HCT116 (cell line): ENCODE results near the gene TJP2. TPM values are rescaled to one million over a fixed set of nuclear protein-coding genes. Genes with fewer than 3 reads are reported as not detected.

Experiments
- ATAC-seq: fragments of 200-7000 bp; cut with Tn5 transposase; 2 replicates; pipeline ENCODE4 v1.9.1; 2020; ENCODE audit warnings: mild to moderate bottlenecking, moderate library complexity
- BruUV-seq: library from RNA; stranded (reverse); fragments of 400-500 nt; replicated peaks from 2 replicates; lab custom pipeline; 2021; lab: Mats Ljungman, UMichigan
- CTCF ChIA-PET: fragments of 300-600 bp; sonication (Branson Sonifier 250); formaldehyde crosslinking; loops from one replicate; lab custom pipeline; 2021; ENCODE audit warnings: antibody characterized with exemption; lab: Charles Lee
- POLR2A ChIA-PET: fragments of 300-600, 350-600 bp; sonication (Branson Sonifier 250); formaldehyde crosslinking; loops from one replicate; lab custom pipeline; 2021; ENCODE audit warnings: antibody characterized with exemption; lab: Charles Lee
- RAD21 ChIA-PET, 2 experiments: fragments of 300-600 bp; sonication (Branson Sonifier 250); formaldehyde crosslinking; loops; one replicate each; lab custom pipeline; 2023; ENCODE audit warnings: low total read pairs in 2 of 2; ENCODE audit not compliant: uncharacterized antibody in 2 of 2, unreplicated experiment in 2 of 2, low non-redundant PET in 1 of 2; lab: Charles Lee
- DNase-seq: peaks from one replicate; pipeline ENCODE4 v3.0.0-alpha.2; 2010; ENCODE audit warnings: low read depth, low spot score
- H2AFZ ChIP-seq: fragments of 200-600 bp; shearing (Covaris generic), sonication (generic); 2 replicates; pipeline ENCODE4 v1.6.1; 2017; ENCODE audit warnings: low read depth, mixed run types, mixed read lengths, antibody characterized with exemption, low read length; ENCODE audit not compliant: poor library complexity, severe bottlenecking
- H3K27ac ChIP-seq: 2 replicates; pipeline ENCODE4 v1.5.1; 2012; ENCODE audit warnings: low read depth, low read length
- H3K27me3 ChIP-seq: fragments of 200-600 bp; sonication (generic); 2 replicates; pipeline ENCODE4 v1.6.1; 2016; ENCODE audit warnings: mixed run types, low read length, mixed read lengths; ENCODE audit not compliant: insufficient read depth
- H3K36me3 ChIP-seq, 2 experiments: fragments of 200-500 bp in 1 of 2; fragments of 200-600 bp in 1 of 2; sonication (Bioruptor generic) in 1 of 2; sonication (generic) in 1 of 2; 2 replicates each; pipeline versions ENCODE4 v1.5.1 to v1.6.1; 2014 to 2016; ENCODE audit warnings: low read length in 2 of 2, inconsistent platforms in 1 of 2, mixed read lengths in 1 of 2, mixed run types in 1 of 2; ENCODE audit not compliant: insufficient read depth in 2 of 2, control insufficient read depth in 1 of 2
- H3K4me1 ChIP-seq, 2 experiments: fragments of 200-600 bp in 1 of 2; sonication (generic) in 1 of 2; 2 replicates each; pipeline versions ENCODE4 v1.5.1 to v1.6.1; 2012 to 2017; ENCODE audit warnings: low read length in 2 of 2, inconsistent platforms in 1 of 2, mild to moderate bottlenecking in 1 of 2, mixed read lengths in 1 of 2, mixed run types in 1 of 2, moderate library complexity in 1 of 2; ENCODE audit not compliant: insufficient read depth in 2 of 2, control insufficient read depth in 1 of 2
- H3K4me2 ChIP-seq: fragments of 200-600 bp; sonication (generic); 2 replicates; pipeline ENCODE4 v1.6.1; 2017; ENCODE audit warnings: mixed run types, low read length, mixed read lengths
- H3K4me3 ChIP-seq, 2 experiments: fragments of 200-600 bp in 1 of 2; sonication (generic) in 1 of 2; replicated peaks in 1 of 2; 2 replicates each; pipeline ENCODE4 v1.5.1; 2011 to 2016; ENCODE audit warnings: low read length in 2 of 2, control low read depth in 1 of 2, low read depth in 1 of 2, mild to moderate bottlenecking in 1 of 2, mixed read lengths in 1 of 2, mixed run types in 1 of 2
- H3K79me2 ChIP-seq: fragments of 200-600 bp; sonication (generic); 2 replicates; pipeline ENCODE4 v1.6.1; 2017; ENCODE audit warnings: mild to moderate bottlenecking, mixed run types, low read length, moderate library complexity, mixed read lengths; ENCODE audit not compliant: insufficient read depth
- H3K9ac ChIP-seq: fragments of 200-600 bp; sonication (generic); 2 replicates; pipeline ENCODE4 v1.6.1; 2016; ENCODE audit warnings: low read length, mixed read lengths
- H3K9me2 ChIP-seq: fragments of 200-600 bp; sonication (generic), shearing (Covaris generic); 2 replicates; pipeline ENCODE4 v1.6.1; 2017; ENCODE audit warnings: mixed run types, mild to moderate bottlenecking, moderate library complexity; ENCODE audit not compliant: insufficient read depth
- H3K9me3 ChIP-seq, 2 experiments: fragments of 200-500 bp in 1 of 2; fragments of 200-600 bp in 1 of 2; sonication (Bioruptor generic) in 1 of 2; sonication (generic) in 1 of 2; 2 replicates each; pipeline ENCODE4 v1.6.1; 2014 to 2017; ENCODE audit warnings: low read length in 2 of 2, mixed read lengths in 2 of 2, inconsistent platforms in 1 of 2, low read depth in 1 of 2, mild to moderate bottlenecking in 1 of 2, mixed run types in 1 of 2, moderate library complexity in 1 of 2; ENCODE audit not compliant: control insufficient read depth in 1 of 2, insufficient read depth in 1 of 2
- H4K20me1 ChIP-seq: fragments of 200-600 bp; sonication (generic), shearing (Covaris generic); 2 replicates; pipeline ENCODE4 v1.6.1; 2017; ENCODE audit warnings: mixed run types, mild to moderate bottlenecking, moderate library complexity; ENCODE audit not compliant: insufficient read depth
- CBX3 ChIP-seq: IDR thresholded peaks from 2 replicates; pipeline ENCODE4 v1.6.1; 2012; ENCODE audit warnings: low read depth
- CEBPB ChIP-seq: IDR thresholded peaks from 2 replicates; pipeline ENCODE4 v1.6.1; 2012; ENCODE audit warnings: low read depth
- CTCF ChIP-seq, 3 experiments: fragments of 200-600 bp in 1 of 3; sonication (generic) in 1 of 3; IDR thresholded peaks in 2 of 3; conservative IDR thresholded peaks in 1 of 3; 2 replicates each; pipeline ENCODE4 v1.5.1; 2012 to 2017; ENCODE audit warnings: low read depth in 2 of 3, low read length in 2 of 3, antibody characterized with exemption in 1 of 3, borderline replicate concordance in 1 of 3, control low read depth in 1 of 3, mild to moderate bottlenecking in 1 of 3, mixed read lengths in 1 of 3, mixed run types in 1 of 3, moderate library complexity in 1 of 3; ENCODE audit not compliant: insufficient read depth in 1 of 3
- ELF1 ChIP-seq: IDR thresholded peaks from 2 replicates; pipeline ENCODE4 v1.6.1; 2012; ENCODE audit warnings: low read depth, borderline replicate concordance
- FOSL1 ChIP-seq: IDR thresholded peaks from 2 replicates; pipeline ENCODE4 v1.6.1; 2012; ENCODE audit warnings: low read depth
- MAX ChIP-seq: IDR thresholded peaks from 2 replicates; pipeline ENCODE4 v1.6.1; 2012
- POLR2AphosphoS5 ChIP-seq: IDR thresholded peaks from 2 replicates; pipeline ENCODE4 v1.6.1; 2011; ENCODE audit warnings: mild to moderate bottlenecking, low read depth, low read length, moderate library complexity
- RAD21 ChIP-seq: IDR thresholded peaks from 2 replicates; pipeline ENCODE4 v1.6.1; 2012; ENCODE audit warnings: low read depth, mild to moderate bottlenecking
- SIN3A ChIP-seq: IDR thresholded peaks from 2 replicates; pipeline ENCODE4 v1.6.1; 2012; ENCODE audit warnings: low read depth
- SP1 ChIP-seq: IDR thresholded peaks from 2 replicates; pipeline ENCODE4 v1.6.1; 2012; ENCODE audit warnings: low read depth
- YY1 ChIP-seq: IDR thresholded peaks from 2 replicates; pipeline ENCODE4 v1.6.1; 2011; ENCODE audit warnings: low read length, low read depth, moderate library complexity, mild to moderate bottlenecking; ENCODE audit not compliant: insufficient replicate concordance; ENCODE audit errors: extremely low read depth
- ZNF274 ChIP-seq: fragments of 200-500 bp; sonication (Bioruptor generic); IDR thresholded peaks from 2 replicates; pipeline ENCODE4 v1.6.1; 2014; ENCODE audit warnings: mild to moderate bottlenecking, low read depth, low read length, inconsistent platforms
- intact Hi-C: fragments of 100-400 bp; cut with micrococcal nuclease; formaldehyde crosslinking; loops from 2 replicates; pipeline ENCODE4 v1.10.0; 2022
- total RNA-seq: library from RNA; stranded (reverse); gene quantifications from one replicate; pipeline ENCODE4 v1.2.1, GENCODE V29; 2021; ENCODE audit not compliant: unreplicated experiment
- TF ChIP-seq, protein P1 (sequence below): IDR thresholded peaks from 2 replicates; pipeline ENCODE4 v1.6.1; 2012

TJP2 gene
- total RNA-seq, 1 experiment from 2014 or later: 39.7 TPM

- CTCF ChIA-PET: interaction anchor here (1.1 to 1.6 kb wide), 2 partner anchors 9 to 21 kb away, joined by 3 read pairs; no protein-coding TSS in a partner anchor
- no peak overlapping the region for H2AFZ ChIP-seq
- RAD21 ChIA-PET: no interaction called here
- H3K9ac ChIP-seq: no peak overlapping the region
- no peaks in the 10 kb centered on the region for H4K20me1 ChIP-seq
- no TSS peak for BruUV-seq
- no peaks in the 10 kb centered on the region for H3K36me3 ChIP-seq
- intact Hi-C loops: no loop called here
- no peak for ATAC-seq
- no peak for DNase-seq
- POLR2A ChIA-PET: no interaction called here
- no peaks in the 10 kb centered on the region for H3K9me3 ChIP-seq
- no peaks in the 10 kb centered on the region for H3K9me2 ChIP-seq
- peaks cover 6% of the 10 kb centered on the region; the same call in 1 of the 2 replicates for H3K79me2 ChIP-seq
- H3K4me1 ChIP-seq: peaks cover 6 to 11% of the 10 kb centered on the region in 2 experiments; a peak in 3 of 4 replicates
- no peaks in the 10 kb centered on the region for H3K27me3 ChIP-seq
- no peak overlapping the region for H3K27ac ChIP-seq
- H3K4me3 ChIP-seq: no peak overlapping the region
- no peak overlapping the region for H3K4me2 ChIP-seq
- TF ChIP-seq POLR2AphosphoS5 (no peak), ELF1 (no peak), FOSL1 (no peak), MAX (no peak), RAD21 (no peak)
- TF ChIP-seq, protein P1, sequence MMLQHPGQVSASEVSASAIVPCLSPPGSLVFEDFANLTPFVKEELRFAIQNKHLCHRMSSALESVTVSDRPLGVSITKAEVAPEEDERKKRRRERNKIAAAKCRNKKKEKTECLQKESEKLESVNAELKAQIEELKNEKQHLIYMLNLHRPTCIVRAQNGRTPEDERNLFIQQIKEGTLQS: no peak
Measured at GRCh38 chr9:69202556-69202955, 28.5 kb downstream of the TJP2 start.

DNA sequence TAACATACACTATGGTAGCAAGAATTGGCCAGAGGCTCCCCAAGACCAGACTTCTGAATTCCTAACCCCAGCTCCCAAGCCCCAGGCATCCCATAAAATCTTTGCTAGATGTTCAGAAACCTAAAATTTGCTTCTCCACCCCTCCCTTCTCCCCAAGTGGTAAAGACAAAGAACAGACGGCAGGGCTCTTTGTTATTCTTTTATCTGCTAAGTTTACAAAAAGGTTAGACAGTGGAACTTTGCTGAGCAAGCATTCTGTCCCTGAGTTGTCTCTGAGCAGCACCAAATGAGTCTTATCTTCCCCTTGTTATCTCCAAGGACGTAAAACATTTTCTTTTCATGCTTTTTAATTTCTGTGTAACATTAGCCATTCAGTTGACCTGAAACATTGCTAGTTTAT lies 30.2 kb downstream of the TJP2 start:
- POLR2A ChIA-PET: no interaction called here
- Histone ChIP-seq H3K36me3 (no peaks in the 10 kb centered on the region), H2AFZ (no peak overlapping the region), H3K9me2 (no peaks in the 10 kb centered on the region), H3K9ac (no peak overlapping the region), H3K27ac (no peak overlapping the region), H3K79me2 (peaks cover 3% of the 10 kb centered on the region; the same call in 1 of the 2 replicates), H3K4me1 (peaks cover 6 to 11% of the 10 kb centered on the region in 2 experiments; a peak in 3 of 4 replicates), H3K9me3 (no peaks in the 10 kb centered on the region), H3K4me3 (no peak overlapping the region), H4K20me1 (no peaks in the 10 kb centered on the region), H3K27me3 (no peaks in the 10 kb centered on the region), H3K4me2 (no peak overlapping the region)
- CTCF ChIA-PET: no interaction called here
- DNase-seq (no peak), ATAC-seq (no peak)
- no TSS peak for BruUV-seq
- intact Hi-C loops: loop anchor here (2.0 kb wide), 1 partner anchor 14 kb away; no protein-coding TSS in a partner anchor
- RAD21 ChIA-PET: no interaction called here
- TF ChIP-seq SP1: no peak
- TF ChIP-seq ELF1: no peak
- no peak for TF ChIP-seq SIN3A
- no peak for TF ChIP-seq MAX
- no peak for TF ChIP-seq YY1
- no peak for TF ChIP-seq CBX3
- no peak for TF ChIP-seq CTCF (IDR thresholded peaks at IDR 0.05 in 2 of 3, conservative IDR thresholded peaks at IDR 0.05 in 1 of 3; ENCODE audit: borderline replicate concordance in 1 of 3, insufficient read depth in 1 of 3, low read depth in 2 of 3, low read length in 2 of 3)
- TF ChIP-seq ZNF274: no peak
- no peak for TF ChIP-seq CEBPB
